Uterus (tissue), 2 donors: ENCODE data around the gene ANGPT4.

Experiments used
- CTCF ChIP-seq, 4 experiments: fragments of 200-600 bp in 2 of 4; fragments of 450-650 bp in 2 of 4; sonication (generic) in 2 of 4; IDR thresholded peaks; one replicate each; pipeline ENCODE4 v1.5.1; 2016 to 2019; ENCODE audit warnings: antibody characterized with exemption in 4 of 4, mild to moderate bottlenecking in 2 of 4, moderate library complexity in 1 of 4
- POLR2A ChIP-seq, 2 donors: fragments of 450-650 bp; IDR thresholded peaks; one replicate each; pipeline ENCODE4 v1.6.1; 2016; ENCODE audit warnings: antibody characterized with exemption in 2 of 2, mild to moderate bottlenecking in 1 of 2, moderate library complexity in 1 of 2

GRCh38 chr20:824916-825315 is 91.2 kb downstream of the ANGPT4 start:
- TF ChIP-seq CTCF (IDR thresholded peaks at IDR 0.05) = no peak
- no peak for TF ChIP-seq POLR2A (IDR thresholded peaks at IDR 0.05)
